GM23338 (cell line): ENCODE measurements around the gene YPEL2.

ENCODE experiments used
- CREB1 ChIP-seq: fragments of 250-450 bp; sonication (Bioruptor Pico); IDR thresholded peaks from 2 replicates; pipeline ENCODE4 v1.5.0; 2020; ENCODE audit warnings: low read depth, mild to moderate bottlenecking, moderate library complexity
- EZH2 ChIP-seq: fragments of 200-600 bp; sonication (generic); IDR thresholded peaks from one replicate; pipeline ENCODE4 v1.8.0; 2017; ENCODE audit warnings: antibody characterized with exemption, mild to moderate bottlenecking, low read depth; ENCODE audit not compliant: unreplicated experiment
- EZH2phosphoT487 ChIP-seq: fragments of 200-600 bp; sonication (generic); IDR thresholded peaks from one replicate; pipeline ENCODE4 v1.8.1; 2018; ENCODE audit warnings: antibody characterized with exemption; ENCODE audit not compliant: unreplicated experiment
- JUNB ChIP-seq: IDR thresholded peaks from one replicate; pipeline ENCODE4 v1.6.1; 2016; ENCODE audit warnings: antibody characterized with exemption; ENCODE audit not compliant: unreplicated experiment
- POLR2AphosphoS5 ChIP-seq: IDR thresholded peaks from 2 replicates; pipeline ENCODE4 v1.6.1; 2016; ENCODE audit warnings: antibody characterized with exemption, low read depth
- ZNF114 ChIP-seq: fragments of 250-450 bp; sonication (Bioruptor Pico); IDR thresholded peaks from 2 replicates; pipeline ENCODE4 v1.5.0; 2020; ENCODE audit warnings: mild to moderate bottlenecking, moderate library complexity
- TF ChIP-seq, protein P1 (sequence below), 2 experiments: fragments of 200-600 bp in 1 of 2; sonication (generic) in 1 of 2; conservative IDR thresholded peaks; 2 replicates each; pipeline versions ENCODE4 v1.5.1 to v1.6.1; 2016 to 2017; ENCODE audit warnings: antibody characterized with exemption in 2 of 2, low read depth in 2 of 2, mild to moderate bottlenecking in 2 of 2, moderate library complexity in 1 of 2
- TF ChIP-seq, protein P2 (sequence below): IDR thresholded peaks from one replicate; pipeline ENCODE4 v1.6.1; 2018; ENCODE audit warnings: antibody characterized with exemption; ENCODE audit not compliant: unreplicated experiment

DNA sequence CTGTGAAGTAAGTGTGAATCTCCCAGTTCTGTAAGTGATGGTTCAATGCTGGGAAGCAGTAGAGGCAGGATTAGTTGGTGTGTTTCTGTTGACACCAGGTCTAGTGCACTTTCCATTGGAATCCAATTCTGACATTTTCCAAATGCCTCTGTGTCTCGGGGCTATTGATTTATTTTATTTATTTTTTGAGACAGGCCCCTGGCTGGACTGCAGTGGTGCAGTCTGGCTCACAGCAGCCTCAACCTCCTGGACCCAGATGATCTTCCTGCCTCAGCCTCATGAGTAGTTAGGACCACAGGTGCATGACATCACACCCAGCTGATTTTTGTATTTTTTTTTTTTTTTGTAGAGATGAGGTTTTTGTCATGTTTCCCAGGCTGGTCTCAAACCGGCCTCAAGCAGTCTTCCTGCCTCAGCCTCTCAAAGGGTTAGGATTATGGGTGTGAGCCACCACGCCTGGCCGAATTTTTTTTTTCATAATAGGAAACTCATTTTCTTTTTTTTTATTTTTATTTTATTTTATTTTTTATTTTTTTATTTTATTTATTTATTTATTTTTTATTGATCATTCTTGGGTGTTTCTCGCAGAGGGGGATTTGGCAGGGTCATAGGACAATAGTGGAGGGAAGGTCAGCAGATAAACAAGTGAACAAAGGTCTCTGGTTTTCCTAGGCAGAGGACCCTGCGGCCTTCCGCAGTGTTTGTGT, 61.7 kb downstream of the YPEL2 start:
- TF ChIP-seq, protein P1, sequence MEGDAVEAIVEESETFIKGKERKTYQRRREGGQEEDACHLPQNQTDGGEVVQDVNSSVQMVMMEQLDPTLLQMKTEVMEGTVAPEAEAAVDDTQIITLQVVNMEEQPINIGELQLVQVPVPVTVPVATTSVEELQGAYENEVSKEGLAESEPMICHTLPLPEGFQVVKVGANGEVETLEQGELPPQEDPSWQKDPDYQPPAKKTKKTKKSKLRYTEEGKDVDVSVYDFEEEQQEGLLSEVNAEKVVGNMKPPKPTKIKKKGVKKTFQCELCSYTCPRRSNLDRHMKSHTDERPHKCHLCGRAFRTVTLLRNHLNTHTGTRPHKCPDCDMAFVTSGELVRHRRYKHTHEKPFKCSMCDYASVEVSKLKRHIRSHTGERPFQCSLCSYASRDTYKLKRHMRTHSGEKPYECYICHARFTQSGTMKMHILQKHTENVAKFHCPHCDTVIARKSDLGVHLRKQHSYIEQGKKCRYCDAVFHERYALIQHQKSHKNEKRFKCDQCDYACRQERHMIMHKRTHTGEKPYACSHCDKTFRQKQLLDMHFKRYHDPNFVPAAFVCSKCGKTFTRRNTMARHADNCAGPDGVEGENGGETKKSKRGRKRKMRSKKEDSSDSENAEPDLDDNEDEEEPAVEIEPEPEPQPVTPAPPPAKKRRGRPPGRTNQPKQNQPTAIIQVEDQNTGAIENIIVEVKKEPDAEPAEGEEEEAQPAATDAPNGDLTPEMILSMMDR (conservative IDR thresholded peaks at IDR 0.05; ENCODE audit: low read depth in 2 of 2): no peak
- TF ChIP-seq EZH2 (no peak), POLR2AphosphoS5 (no peak), CREB1 (CRISPR knock-in tag) (no peak), EZH2phosphoT487 (no peak), ZNF114 (CRISPR knock-in tag) (no peak), JUNB (no peak)
- TF ChIP-seq, protein P2, sequence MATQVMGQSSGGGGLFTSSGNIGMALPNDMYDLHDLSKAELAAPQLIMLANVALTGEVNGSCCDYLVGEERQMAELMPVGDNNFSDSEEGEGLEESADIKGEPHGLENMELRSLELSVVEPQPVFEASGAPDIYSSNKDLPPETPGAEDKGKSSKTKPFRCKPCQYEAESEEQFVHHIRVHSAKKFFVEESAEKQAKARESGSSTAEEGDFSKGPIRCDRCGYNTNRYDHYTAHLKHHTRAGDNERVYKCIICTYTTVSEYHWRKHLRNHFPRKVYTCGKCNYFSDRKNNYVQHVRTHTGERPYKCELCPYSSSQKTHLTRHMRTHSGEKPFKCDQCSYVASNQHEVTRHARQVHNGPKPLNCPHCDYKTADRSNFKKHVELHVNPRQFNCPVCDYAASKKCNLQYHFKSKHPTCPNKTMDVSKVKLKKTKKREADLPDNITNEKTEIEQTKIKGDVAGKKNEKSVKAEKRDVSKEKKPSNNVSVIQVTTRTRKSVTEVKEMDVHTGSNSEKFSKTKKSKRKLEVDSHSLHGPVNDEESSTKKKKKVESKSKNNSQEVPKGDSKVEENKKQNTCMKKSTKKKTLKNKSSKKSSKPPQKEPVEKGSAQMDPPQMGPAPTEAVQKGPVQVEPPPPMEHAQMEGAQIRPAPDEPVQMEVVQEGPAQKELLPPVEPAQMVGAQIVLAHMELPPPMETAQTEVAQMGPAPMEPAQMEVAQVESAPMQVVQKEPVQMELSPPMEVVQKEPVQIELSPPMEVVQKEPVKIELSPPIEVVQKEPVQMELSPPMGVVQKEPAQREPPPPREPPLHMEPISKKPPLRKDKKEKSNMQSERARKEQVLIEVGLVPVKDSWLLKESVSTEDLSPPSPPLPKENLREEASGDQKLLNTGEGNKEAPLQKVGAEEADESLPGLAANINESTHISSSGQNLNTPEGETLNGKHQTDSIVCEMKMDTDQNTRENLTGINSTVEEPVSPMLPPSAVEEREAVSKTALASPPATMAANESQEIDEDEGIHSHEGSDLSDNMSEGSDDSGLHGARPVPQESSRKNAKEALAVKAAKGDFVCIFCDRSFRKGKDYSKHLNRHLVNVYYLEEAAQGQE: no peak
